T-helper 1 cell treated with Interleukin-12 subunit alpha and Interleukin-12 subunit beta and Interleukin-4 antibody, amounts not matched to agents 30 ng/mL and 1 ng/mL, for 36 hours (primary cell): ENCODE data around the gene SPANXN2. TPM values are rescaled to one million over a fixed set of nuclear protein-coding genes. Genes with fewer than 3 reads are reported as not detected.
"Not testable (repeated sequence)": the region's sequence is repeated elsewhere in the genome, so short reads cannot be mapped to it uniquely, and the experiment has no call there.

Experiments used
- intact Hi-C: fragments of 100-400 bp; cut with micrococcal nuclease; formaldehyde crosslinking; loops from one replicate; pipeline ENCODE4 v1.15.1; 2024
- total RNA-seq: library from RNA; stranded (reverse); gene quantifications from 2 replicates; pipeline ENCODE4 v1.2.3, GENCODE V29; 2022

The SPANXN2 gene
- not detected in 2 replicates for total RNA-seq

- intact Hi-C loops, result not testable (repeated sequence)
These were observed at the start of gene SPANXN2 for GRCh38 chrX:143720652-143721051. SPANXN2 (minus strand) TSS chrX:143720752; CDS start chrX:143720668, 84 bp downstream.

- intact Hi-C loops, result no loop called here
These were observed 48.4 kb upstream of the SPANXN2 start for GRCh38 chrX:143768976-143769375.

- intact Hi-C loops, result not testable (repeated sequence)
These were observed 47.2 kb upstream of the SPANXN2 start for GRCh38 chrX:143767789-143768188.

- intact Hi-C loops, result no loop called here
These were observed 37.3 kb upstream of the SPANXN2 start for GRCh38 chrX:143757887-143758286.

- intact Hi-C loops, result no loop called here
These were observed 36.8 kb upstream of the SPANXN2 start for GRCh38 chrX:143757375-143757774.

- intact Hi-C loops, result no loop called here
These were observed 33.6 kb upstream of the SPANXN2 start for GRCh38 chrX:143754183-143754582.

GRCh38 chrX:143733866-143734265, 13.3 kb upstream of the SPANXN2 start:
- intact Hi-C loops, result no loop called here

- intact Hi-C loops, result no loop called here
These were observed 5.7 kb upstream of the SPANXN2 start for GRCh38 chrX:143726296-143726695.

- intact Hi-C loops, result no loop called here
These were observed 19.1 kb downstream of the SPANXN2 start for GRCh38 chrX:143701460-143701859.

- intact Hi-C loops, result no loop called here
These were observed 25.7 kb downstream of the SPANXN2 start for GRCh38 chrX:143694885-143695284.

- intact Hi-C loops, result no loop called here
These were observed 37.1 kb downstream of the SPANXN2 start for GRCh38 chrX:143683486-143683885.

GRCh38 chrX:143674926-143675325, 45.6 kb downstream of the SPANXN2 start:
- intact Hi-C loops, result no loop called here

- intact Hi-C loops, result no loop called here
These were observed 51.2 kb downstream of the SPANXN2 start for GRCh38 chrX:143669395-143669794.

- intact Hi-C loops, result no loop called here
These were observed 56.2 kb downstream of the SPANXN2 start for GRCh38 chrX:143664302-143664701.

- intact Hi-C loops, result no loop called here
These were observed 56.8 kb downstream of the SPANXN2 start for GRCh38 chrX:143663755-143664154.

Other genes starting within 250 kb of the SPANXN2 start
- gene SPANXN3, start 203.3 kb downstream of the SPANXN2 start, total RNA-seq, result not detected in 2 replicates
- not detected in 2 replicates for gene SLITRK4, start 84.7 kb downstream of the SPANXN2 start, total RNA-seq
- gene UBE2NL, start 163.3 kb upstream of the SPANXN2 start, total RNA-seq, result not detected in 2 replicates